GM18511 (cell line): ENCODE results near the gene CCDC91.
"Not testable (repeated sequence)": the region's sequence is repeated elsewhere in the genome, so short reads cannot be mapped to it uniquely, and the experiment has no call there.

Experiments used
- ATAC-seq: cut with Tn5 transposase; IDR thresholded peaks from one replicate; pipeline ENCODE4 v1.9.1; 2021; ENCODE audit warnings: mild to moderate bottlenecking, moderate library complexity; ENCODE audit not compliant: unreplicated experiment

CCDC91 gene

DNA sequence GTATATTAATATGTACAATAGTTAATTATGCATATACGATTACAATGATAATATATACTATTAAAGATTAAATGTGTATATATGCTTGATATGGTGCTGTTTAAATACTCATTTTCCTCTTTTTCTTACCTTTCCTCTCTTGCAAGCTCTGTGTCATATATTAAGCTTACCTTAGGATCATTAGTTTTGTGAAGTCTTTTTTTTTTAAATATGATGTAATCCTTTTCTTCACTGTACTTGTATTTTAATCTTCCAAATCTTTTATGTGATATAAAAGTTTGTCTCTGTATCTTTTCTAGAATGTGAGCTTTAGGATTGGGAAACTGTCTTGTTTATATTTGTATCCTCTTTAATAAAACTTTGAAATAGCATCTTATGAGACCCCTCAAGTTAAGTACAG, 88.7 kb downstream of the CCDC91 start:
- no peak for ATAC-seq

- ATAC-seq, result no peak
Measured at GRCh38 chr12:28286352-28286751, 96.1 kb downstream of the CCDC91 start.

DNA sequence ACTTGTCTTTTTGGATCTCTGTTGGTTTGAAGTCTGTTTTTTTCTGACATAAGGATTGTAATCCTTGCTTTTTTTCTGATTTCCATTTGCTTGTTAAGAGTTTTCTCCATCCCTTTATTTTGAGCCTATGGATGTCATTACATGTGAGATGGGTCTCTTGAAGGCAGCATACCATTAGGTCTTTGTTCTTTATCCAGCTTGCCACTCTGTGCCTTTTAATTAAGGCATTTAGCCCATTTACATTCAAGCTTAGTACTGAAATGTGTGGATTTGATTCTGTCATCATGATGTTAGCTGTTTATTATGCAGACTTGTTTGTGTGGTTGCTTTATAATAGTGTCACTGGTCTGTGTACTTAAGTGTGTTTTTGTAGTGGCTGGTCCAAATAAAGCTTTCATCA, 100.0 kb downstream of the CCDC91 start:
- ATAC-seq, result no peak

- no peak for ATAC-seq
Measured at GRCh38 chr12:28292699-28293098, 102.4 kb downstream of the CCDC91 start.

- no peak for ATAC-seq
Measured at GRCh38 chr12:28294300-28294699, 104.0 kb downstream of the CCDC91 start.

GRCh38 chr12:28296287-28296686, 106.0 kb downstream of the CCDC91 start:
- no peak for ATAC-seq

DNA sequence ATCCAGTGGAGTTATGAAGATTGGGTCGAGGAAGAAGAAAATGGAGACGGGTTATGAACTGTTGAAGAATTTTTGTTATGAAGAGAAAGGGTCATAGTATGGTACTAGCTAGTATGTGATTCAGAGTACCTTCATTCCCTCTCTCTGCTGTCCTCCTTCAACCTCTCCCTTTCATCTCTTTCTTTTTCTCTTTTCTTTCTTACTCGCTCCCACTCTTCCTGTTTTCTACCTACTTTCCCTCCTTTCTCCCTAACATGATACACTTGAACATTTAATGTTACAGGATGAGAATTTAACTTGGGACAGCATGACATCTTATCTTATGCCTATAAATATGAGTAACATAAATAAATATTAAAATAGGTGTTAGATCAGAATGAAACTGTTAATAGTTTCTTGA, 112.9 kb downstream of the CCDC91 start:
- ATAC-seq, result no peak

- ATAC-seq, result no peak
Measured at GRCh38 chr12:28306535-28306934, 116.3 kb downstream of the CCDC91 start.

- no peak for ATAC-seq
Measured at GRCh38 chr12:28308891-28309290, 118.6 kb downstream of the CCDC91 start.

GRCh38 chr12:28313631-28314030, 123.4 kb downstream of the CCDC91 start:
- no peak for ATAC-seq

GRCh38 chr12:28316049-28316448, 125.8 kb downstream of the CCDC91 start:
- ATAC-seq, result no peak

- no peak for ATAC-seq
Measured at GRCh38 chr12:28318273-28318672, 128.0 kb downstream of the CCDC91 start.

DNA sequence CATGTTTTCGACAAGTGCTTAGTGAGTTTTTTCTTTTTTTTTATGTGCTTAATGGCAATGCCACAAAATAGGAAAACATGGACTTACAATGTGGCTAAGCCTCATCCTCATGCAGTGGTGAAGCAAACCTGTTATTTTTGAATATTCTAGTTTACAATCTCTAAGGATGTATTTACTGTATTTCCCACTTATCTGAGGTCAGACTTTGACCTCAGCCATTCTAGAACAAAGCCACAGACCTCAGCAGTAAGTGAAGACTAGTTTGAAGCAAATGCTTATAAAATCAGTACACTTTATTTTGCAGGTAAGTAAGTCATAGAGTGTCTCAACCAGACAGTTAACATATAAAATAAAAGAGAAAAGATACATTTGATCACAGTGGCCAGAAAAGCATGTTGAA, 130.1 kb downstream of the CCDC91 start:
- ATAC-seq, result no peak

GRCh38 chr12:28327722-28328121, 137.5 kb downstream of the CCDC91 start:
- ATAC-seq, result no peak

DNA sequence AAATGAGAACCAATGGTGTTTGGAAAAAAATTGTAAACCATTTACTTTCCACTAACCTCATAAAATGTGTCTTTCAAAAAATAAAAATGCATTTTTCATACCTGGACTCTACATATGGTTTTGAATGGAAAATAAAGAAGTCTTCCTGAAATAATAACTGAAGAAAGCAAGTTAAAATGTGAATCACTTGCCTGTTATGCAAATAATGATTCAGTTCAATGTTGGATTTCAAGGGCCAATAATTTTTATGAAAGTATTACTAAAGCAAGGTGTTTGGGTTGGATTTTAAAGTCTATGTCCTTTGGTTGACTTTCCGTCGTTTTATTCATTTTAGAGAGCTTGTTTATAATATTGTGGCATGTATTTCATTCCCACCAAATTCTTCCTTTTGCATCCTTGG, 138.7 kb downstream of the CCDC91 start:
- no peak for ATAC-seq

GRCh38 chr12:28329727-28330126, 139.5 kb downstream of the CCDC91 start:
- not testable (repeated sequence) for ATAC-seq

DNA sequence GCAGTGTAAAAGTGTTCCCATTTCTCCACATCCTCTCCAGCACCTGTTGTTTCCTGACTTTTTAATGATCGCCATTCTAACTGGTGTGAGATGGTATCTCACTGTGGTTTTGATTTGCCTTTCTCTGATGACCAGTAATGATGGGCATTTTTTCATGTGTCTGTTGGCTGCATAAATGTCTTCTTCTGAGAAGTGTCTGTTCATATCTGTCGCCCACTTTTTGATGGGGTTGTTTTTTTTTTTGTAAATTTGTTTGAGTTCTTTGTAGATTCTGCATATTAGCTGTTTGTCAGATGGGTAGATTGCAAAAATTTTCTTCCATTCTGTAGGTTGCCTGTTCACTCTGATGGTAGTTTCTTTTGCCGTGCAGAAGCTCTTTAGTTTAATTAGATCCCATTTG, 140.0 kb downstream of the CCDC91 start:
- ATAC-seq, result not testable (repeated sequence)

GRCh38 chr12:28331130-28331529, 140.9 kb downstream of the CCDC91 start:
- ATAC-seq, result no peak

DNA sequence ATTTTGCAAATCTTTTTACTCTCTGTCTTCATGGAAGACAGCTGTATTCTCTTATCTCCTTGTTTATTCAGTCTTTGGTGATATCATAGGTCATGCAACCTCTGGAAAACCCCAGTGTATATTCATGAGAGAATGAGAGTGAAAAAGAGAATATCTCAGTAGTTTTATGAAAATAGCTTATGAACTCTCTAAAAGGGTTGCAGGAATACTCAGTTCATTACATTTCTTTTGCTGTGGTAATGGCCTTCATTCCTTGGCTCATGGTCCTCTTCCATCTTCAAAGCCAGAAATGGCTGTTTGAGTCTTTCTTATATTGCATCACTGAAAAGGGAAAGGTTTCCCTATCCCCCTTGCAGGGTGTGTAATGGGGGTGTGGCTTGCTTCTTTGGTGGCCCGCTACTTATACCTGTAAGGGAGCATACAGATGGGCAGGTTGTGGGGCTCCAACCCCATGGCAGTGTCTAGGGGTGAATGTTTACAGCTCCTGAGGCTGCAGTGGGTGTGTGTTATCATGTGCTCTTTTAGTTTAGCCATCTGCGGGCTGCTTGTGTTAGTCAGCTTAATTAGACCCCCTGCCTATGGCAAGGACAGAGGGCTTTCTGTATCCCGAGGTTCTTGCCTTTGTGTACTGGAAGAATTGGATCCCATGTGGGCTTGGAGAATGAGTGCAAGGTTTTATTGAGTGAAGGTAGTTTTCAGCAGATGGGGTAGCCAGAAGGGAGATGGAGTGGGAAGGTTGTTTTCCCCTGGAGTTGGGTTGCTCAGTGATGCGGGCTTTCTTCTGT, 150.2 kb downstream of the CCDC91 start:
- no peak for ATAC-seq

GRCh38 chr12:28343713-28344112, 153.5 kb downstream of the CCDC91 start:
- no peak for ATAC-seq

- no peak for ATAC-seq
Measured at GRCh38 chr12:28346567-28346966, 156.3 kb downstream of the CCDC91 start.

DNA sequence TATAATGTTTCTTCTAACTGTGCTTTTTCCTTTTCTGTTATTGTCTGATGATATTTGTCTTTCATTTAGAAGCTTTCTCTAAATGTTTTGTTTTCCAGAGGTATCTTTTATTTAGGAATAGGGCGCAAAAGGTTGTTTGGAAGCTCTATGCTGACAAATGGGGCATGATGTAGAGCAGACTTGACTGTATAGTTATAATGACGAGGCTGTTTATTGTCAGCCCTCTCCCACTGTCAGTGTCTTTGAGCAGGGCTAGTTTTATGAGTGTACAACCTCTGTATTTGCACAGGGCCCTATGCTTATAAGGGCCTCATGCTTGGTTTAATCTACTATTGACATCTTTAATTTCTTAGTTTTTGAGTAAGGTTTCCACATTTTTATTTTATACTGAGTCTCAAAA, 158.9 kb downstream of the CCDC91 start:
- no peak for ATAC-seq

- no peak for ATAC-seq
Measured at GRCh38 chr12:28350502-28350901, 160.2 kb downstream of the CCDC91 start.
